ENCODE data around the gene PRDM5.

PRDM5 gene

DNA sequence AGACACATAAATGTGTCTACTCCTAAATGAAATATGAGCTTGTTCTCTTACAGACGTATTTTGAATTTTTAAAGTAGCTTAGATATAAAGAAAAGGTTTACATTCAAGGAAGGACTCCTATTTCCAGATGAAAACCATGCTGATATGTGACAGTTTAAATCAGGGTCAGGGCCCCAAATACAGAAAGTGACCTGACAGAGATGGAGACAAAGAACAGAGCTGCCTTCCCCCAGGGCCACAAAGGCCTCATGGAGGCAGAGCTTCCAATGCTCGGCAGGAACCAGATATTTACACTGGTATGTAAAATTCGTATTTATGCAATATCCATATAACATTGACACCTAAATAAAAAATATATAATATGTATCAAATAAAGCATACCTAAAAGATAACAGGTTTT, 124.0 kb downstream of the PRDM5 start:
- TF ChIP-seq SPI1 (IDR thresholded peaks at IDR 0.05; ENCODE audit: low read depth, low read length): no peak
- TF ChIP-seq POLR2AphosphoS5 (IDR thresholded peaks at IDR 0.05; ENCODE audit: low read depth, low read length): no peak
- no peak for TF ChIP-seq TAF1 (IDR thresholded peaks at IDR 0.05; ENCODE audit: low read depth, low read length)
- DNase-seq (ENCODE audit: insufficient read length, low spot score) (no peak), FAIRE-seq (no peak)

DNA sequence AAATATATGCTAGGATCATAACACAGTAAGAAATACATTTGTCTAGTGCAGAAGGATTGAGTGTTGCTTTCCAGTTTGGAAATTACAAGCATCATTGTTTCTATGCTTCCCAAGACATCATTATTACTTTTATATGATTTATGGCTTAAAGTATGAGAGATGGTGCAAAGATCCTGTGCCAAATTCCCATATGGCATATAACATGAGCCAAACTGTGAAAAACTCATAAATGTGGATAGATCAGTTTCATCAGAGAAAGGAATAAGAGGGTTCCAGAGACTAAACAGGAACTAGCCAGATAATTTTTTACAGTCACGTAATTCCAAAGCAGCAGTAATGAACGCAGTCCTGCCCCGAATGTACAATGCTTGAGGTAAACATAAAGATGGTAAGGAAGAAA, 126.3 kb downstream of the PRDM5 start:
- DNase-seq (ENCODE audit: insufficient read length, low spot score): no peak
- no peak for FAIRE-seq
- TF ChIP-seq TAF1 (IDR thresholded peaks at IDR 0.05; ENCODE audit: low read depth, low read length) (no peak), PAX5 (IDR thresholded peaks at IDR 0.05; ENCODE audit: insufficient read depth, low read length, severe bottlenecking) (no peak), POLR2A (IDR thresholded peaks at IDR 0.05; ENCODE audit: low read depth, low read length) (no peak), POLR2AphosphoS5 (IDR thresholded peaks at IDR 0.05; ENCODE audit: low read depth, low read length) (no peak), POU2F2 (IDR thresholded peaks at IDR 0.05; ENCODE audit: low read depth, low read length) (no peak), SPI1 (IDR thresholded peaks at IDR 0.05; ENCODE audit: low read depth, low read length) (no peak)

DNA sequence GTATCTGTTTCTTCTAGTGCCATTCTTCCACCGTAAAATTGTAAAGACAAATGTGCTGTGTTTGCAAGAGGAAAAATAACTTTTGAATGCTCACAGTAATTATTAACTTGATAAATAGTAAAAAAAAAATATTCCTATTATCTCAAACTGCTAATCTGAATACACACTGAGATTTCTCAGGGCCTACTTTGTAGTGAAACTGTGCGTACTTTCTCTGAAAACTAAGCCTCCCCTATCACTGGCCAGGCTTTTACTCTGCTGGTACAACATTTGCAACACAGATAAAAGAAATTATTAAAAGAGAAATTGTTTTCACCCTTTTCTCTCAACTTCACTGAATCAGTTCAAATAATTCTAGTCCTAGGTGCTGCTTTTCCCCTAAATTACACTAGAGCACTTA, 137.3 kb downstream of the PRDM5 start:
- no peak for TF ChIP-seq SPI1 (IDR thresholded peaks at IDR 0.05; ENCODE audit: low read depth, low read length)
- TF ChIP-seq POLR2A (IDR thresholded peaks at IDR 0.05; ENCODE audit: low read depth, low read length): no peak
- no peak for TF ChIP-seq POLR2AphosphoS5 (IDR thresholded peaks at IDR 0.05; ENCODE audit: low read depth, low read length)
- TF ChIP-seq PAX5 (IDR thresholded peaks at IDR 0.05; ENCODE audit: insufficient read depth, low read length, severe bottlenecking): no peak
- no peak for TF ChIP-seq POU2F2 (IDR thresholded peaks at IDR 0.05; ENCODE audit: low read depth, low read length)
- FAIRE-seq: no peak

DNA sequence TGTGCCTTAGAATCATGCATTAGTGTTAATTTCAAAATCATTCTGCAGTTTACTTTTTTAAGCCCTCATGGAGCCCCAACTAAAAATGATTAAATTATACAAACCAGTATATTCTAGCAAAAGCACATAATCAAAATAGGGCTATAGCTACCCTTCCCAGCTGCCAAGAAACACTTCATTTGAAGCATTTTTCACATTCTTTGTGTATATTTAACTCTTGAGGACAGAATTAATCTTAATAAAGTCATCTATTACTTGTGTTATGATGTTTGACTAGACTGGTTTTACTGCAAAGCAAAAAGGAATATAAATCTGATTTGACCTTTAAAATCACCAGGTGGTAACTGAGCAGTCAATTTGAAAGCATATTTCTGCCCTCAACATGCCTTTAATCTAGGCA, 145.1 kb downstream of the PRDM5 start:
- TF ChIP-seq POU2F2 (IDR thresholded peaks at IDR 0.05; ENCODE audit: low read depth, low read length): no peak
- FAIRE-seq: no peak
- no peak for DNase-seq (ENCODE audit: insufficient read length, low spot score)

More for the DNA sequence above, 137.3 kb downstream of the PRDM5 start:
- no peak for DNase-seq (ENCODE audit: insufficient read length, low spot score)

DNA sequence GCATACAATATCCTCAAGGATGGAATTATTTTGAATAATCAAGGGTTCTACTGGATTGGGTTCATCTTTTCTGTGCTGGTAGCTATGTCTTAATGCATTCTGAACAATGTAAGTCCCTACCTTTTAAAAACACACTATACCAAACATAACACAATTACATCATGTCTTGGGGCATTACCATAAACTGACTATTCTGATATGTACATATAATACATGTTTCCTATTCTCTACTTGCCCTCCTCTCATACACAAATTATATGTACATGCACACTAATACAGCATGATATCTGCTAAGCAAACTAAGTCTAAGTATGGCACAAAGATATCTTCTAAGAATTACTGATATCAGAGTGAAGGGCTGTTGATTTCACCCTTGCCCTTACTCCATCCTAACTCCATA, 147.1 kb downstream of the PRDM5 start:
- TF ChIP-seq TAF1 (IDR thresholded peaks at IDR 0.05; ENCODE audit: low read depth, low read length) (no peak), SPI1 (IDR thresholded peaks at IDR 0.05; ENCODE audit: low read depth, low read length) (no peak), POLR2AphosphoS5 (IDR thresholded peaks at IDR 0.05; ENCODE audit: low read depth, low read length) (no peak), POU2F2 (IDR thresholded peaks at IDR 0.05; ENCODE audit: low read depth, low read length) (no peak), POLR2A (IDR thresholded peaks at IDR 0.05; ENCODE audit: low read depth, low read length) (no peak), PAX5 (IDR thresholded peaks at IDR 0.05; ENCODE audit: insufficient read depth, low read length, severe bottlenecking) (no peak)
- FAIRE-seq: no peak
- no peak for DNase-seq (ENCODE audit: insufficient read length, low spot score)

DNA sequence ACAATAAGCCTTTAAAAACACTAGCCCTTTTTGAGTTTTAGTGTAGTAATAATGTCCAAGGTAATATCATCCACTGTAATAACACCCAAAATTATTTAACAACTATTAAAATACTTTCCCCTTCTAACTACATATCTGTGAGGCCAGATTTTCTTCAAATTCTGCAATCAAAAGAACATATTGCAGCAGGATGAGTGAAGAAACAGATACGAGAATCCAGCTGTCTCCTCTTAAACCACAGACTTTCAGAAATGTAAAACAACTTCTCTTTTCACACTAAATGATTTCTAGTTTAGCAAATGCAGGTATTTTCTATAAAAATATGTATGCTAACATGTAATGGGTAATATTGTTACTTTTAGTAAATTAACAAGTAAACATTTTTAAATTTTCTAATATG, 148.9 kb downstream of the PRDM5 start:
- DNase-seq (ENCODE audit: insufficient read length, low spot score): no peak
- TF ChIP-seq POLR2A (IDR thresholded peaks at IDR 0.05; ENCODE audit: low read depth, low read length) (no peak), TAF1 (IDR thresholded peaks at IDR 0.05; ENCODE audit: low read depth, low read length) (no peak), POLR2AphosphoS5 (IDR thresholded peaks at IDR 0.05; ENCODE audit: low read depth, low read length) (no peak), SPI1 (IDR thresholded peaks at IDR 0.05; ENCODE audit: low read depth, low read length) (no peak), PAX5 (IDR thresholded peaks at IDR 0.05; ENCODE audit: insufficient read depth, low read length, severe bottlenecking) (no peak)
- FAIRE-seq: no peak

DNA sequence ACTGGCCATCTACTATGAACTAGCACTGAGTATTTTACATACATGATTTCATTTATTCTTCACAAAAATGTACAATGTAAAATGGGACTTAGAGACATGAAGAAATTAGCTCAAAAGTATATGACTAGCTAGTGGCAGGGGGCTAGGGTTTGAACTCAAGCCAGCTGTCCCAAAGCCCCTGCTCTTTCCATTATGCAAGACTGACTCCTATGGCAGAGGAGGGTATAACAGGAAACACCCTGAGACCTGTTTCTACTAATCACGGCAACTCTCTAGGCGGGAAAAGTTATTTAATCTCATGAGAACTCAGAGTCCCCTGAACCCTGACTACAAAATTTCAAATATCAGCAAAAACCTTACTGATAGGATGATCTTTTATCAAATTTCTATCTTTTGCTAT, 150.6 kb downstream of the PRDM5 start:
- FAIRE-seq (no peak), DNase-seq (ENCODE audit: insufficient read length, low spot score) (no peak)
- TF ChIP-seq TAF1 (IDR thresholded peaks at IDR 0.05; ENCODE audit: low read depth, low read length) (no peak), POU2F2 (IDR thresholded peaks at IDR 0.05; ENCODE audit: low read depth, low read length) (no peak), PAX5 (IDR thresholded peaks at IDR 0.05; ENCODE audit: insufficient read depth, low read length, severe bottlenecking) (no peak)

DNA sequence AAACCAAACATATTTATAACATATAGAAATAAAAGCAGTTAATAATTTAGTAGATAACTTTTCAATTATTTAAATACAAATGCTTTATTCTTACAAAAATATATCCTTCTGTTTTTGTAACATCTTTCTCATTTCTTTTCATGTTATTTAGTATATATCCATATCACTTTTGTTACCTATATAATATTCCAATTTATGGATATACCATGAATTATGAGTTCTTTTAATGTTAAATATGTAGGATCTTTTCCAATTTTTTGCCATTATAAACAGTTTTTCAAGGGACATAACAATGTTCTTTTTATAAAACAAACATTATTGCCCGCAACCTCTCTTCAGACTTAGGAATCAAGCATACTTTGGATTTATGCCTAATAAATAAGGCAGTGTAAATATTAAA, 151.6 kb downstream of the PRDM5 start:
- TF ChIP-seq POU2F2 (IDR thresholded peaks at IDR 0.05; ENCODE audit: low read depth, low read length): no peak
- TF ChIP-seq POLR2AphosphoS5 (IDR thresholded peaks at IDR 0.05; ENCODE audit: low read depth, low read length): no peak
- no peak for TF ChIP-seq SPI1 (IDR thresholded peaks at IDR 0.05; ENCODE audit: low read depth, low read length)
- no peak for TF ChIP-seq PAX5 (IDR thresholded peaks at IDR 0.05; ENCODE audit: insufficient read depth, low read length, severe bottlenecking)
- TF ChIP-seq POLR2A (IDR thresholded peaks at IDR 0.05; ENCODE audit: low read depth, low read length): no peak
- no peak for TF ChIP-seq TAF1 (IDR thresholded peaks at IDR 0.05; ENCODE audit: low read depth, low read length)
- FAIRE-seq (no peak), DNase-seq (ENCODE audit: insufficient read length, low spot score) (no peak)

DNA sequence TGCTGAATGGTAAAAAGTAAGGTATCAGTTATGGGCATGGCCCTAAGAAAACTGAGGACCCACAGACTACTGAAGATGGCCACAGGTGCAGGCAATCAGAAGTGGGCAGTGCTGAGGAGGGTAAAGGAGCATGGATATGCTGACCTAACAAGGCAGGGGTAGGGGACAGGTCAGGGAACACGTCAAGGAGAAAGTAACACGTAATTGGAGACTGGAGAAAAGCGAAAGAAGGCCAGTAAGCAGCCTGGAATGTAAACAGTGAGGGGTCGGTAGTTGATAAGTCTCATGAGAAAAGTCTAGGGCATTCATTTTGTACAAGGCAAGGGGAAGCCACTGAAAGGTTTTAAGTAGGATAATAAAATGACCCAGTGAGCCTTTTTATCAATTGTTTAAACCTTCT, 153.3 kb downstream of the PRDM5 start:
- no peak for TF ChIP-seq POLR2AphosphoS5 (IDR thresholded peaks at IDR 0.05; ENCODE audit: low read depth, low read length)
- TF ChIP-seq SPI1 (IDR thresholded peaks at IDR 0.05; ENCODE audit: low read depth, low read length): no peak
- TF ChIP-seq POU2F2 (IDR thresholded peaks at IDR 0.05; ENCODE audit: low read depth, low read length): no peak
- no peak for TF ChIP-seq TAF1 (IDR thresholded peaks at IDR 0.05; ENCODE audit: low read depth, low read length)
- no peak for TF ChIP-seq PAX5 (IDR thresholded peaks at IDR 0.05; ENCODE audit: insufficient read depth, low read length, severe bottlenecking)
- no peak for TF ChIP-seq POLR2A (IDR thresholded peaks at IDR 0.05; ENCODE audit: low read depth, low read length)
- FAIRE-seq: no peak
- no peak for DNase-seq (ENCODE audit: insufficient read length, low spot score)

DNA sequence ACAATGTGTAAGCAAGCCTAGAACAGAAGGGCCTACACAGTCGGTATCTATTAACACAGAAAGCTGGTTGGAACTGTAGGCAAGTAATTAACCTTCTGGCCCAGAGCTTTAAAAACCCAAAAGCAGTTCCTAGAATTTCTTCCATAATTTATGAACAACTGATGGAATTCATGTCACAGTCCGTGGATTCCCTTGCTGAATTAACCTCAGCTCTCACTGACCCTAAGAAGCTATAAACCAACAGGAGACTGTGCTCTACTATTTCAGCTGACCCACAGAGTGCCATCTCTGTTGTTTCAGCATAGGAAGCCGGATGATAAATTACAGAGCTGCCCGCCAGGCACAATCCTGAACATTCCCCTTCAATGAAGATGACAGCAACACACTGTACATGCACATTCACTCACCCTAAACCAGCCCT, 157.3 kb downstream of the PRDM5 start:
- DNase-seq (ENCODE audit: insufficient read length, low spot score): no peak
- FAIRE-seq: peak; percentile 31

DNA sequence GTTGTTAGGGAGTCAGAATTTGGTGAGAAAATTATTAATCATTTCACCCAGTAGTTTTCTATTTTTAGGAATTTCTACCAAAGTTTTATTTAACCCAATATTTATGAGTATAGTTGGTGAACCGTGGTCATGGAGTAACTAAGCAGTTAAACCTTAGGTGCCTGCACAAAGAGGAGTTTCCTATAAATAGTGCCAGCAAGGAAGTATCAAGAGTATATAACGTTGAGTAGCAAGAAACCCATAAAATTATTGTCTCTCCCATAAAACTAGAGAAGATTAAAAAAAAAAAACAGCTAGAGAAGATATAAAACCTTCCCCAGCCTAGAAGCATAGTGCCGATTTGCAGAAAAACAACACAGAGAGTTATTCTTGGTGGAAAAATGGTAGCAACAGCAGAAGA, 158.9 kb downstream of the PRDM5 start:
- TF ChIP-seq POLR2AphosphoS5 (IDR thresholded peaks at IDR 0.05; ENCODE audit: low read depth, low read length): no peak
- no peak for TF ChIP-seq POLR2A (IDR thresholded peaks at IDR 0.05; ENCODE audit: low read depth, low read length)
- FAIRE-seq (no peak), DNase-seq (ENCODE audit: insufficient read length, low spot score) (no peak)

More for the DNA sequence above, 157.3 kb downstream of the PRDM5 start:
- TF ChIP-seq TAF1 (IDR thresholded peaks at IDR 0.05; ENCODE audit: low read depth, low read length) (no peak), POU2F2 (IDR thresholded peaks at IDR 0.05; ENCODE audit: low read depth, low read length) (no peak), POLR2A (IDR thresholded peaks at IDR 0.05; ENCODE audit: low read depth, low read length) (no peak), SPI1 (IDR thresholded peaks at IDR 0.05; ENCODE audit: low read depth, low read length) (no peak), POLR2AphosphoS5 (IDR thresholded peaks at IDR 0.05; ENCODE audit: low read depth, low read length) (no peak), PAX5 (IDR thresholded peaks at IDR 0.05; ENCODE audit: insufficient read depth, low read length, severe bottlenecking) (no peak)

Measured in GM12891 (cell line).